ENCODE results near the gene JAK3. TPM values are rescaled to one million over a fixed set of nuclear protein-coding genes. Genes with fewer than 3 reads are reported as not detected.
A peak's percentile ranks its signal among the peaks of the same experiment; 100 is the strongest.

The JAK3 gene
- polyA plus RNA-seq, 2 donors: 1.5 to 2.5 TPM

- H3K27ac ChIP-seq (ENCODE audit: low read depth in 2 of 2, low read length in 1 of 2): no peak overlapping the region
- H3K27me3 ChIP-seq (ENCODE audit: control insufficient read depth in 1 of 2, insufficient read depth in 2 of 2, low read length in 2 of 2): no peaks in the 10 kb centered on the region
- peaks cover 3 to 5% of the 10 kb centered on the region in 2 donors for H3K9me3 ChIP-seq (ENCODE audit: control insufficient read depth in 2 of 2, insufficient read depth in 1 of 2, low read depth in 1 of 2, low read length in 1 of 2)
- peaks cover 0 to 3% of the 10 kb centered on the region in 2 donors for H3K36me3 ChIP-seq (ENCODE audit: control insufficient read depth in 2 of 2, insufficient read depth in 2 of 2, low read length in 1 of 2)
- WGBS, 2 donors: 26 to 40% methylated on average over 25 of the region's 25 CpGs
- H3K4me1 ChIP-seq (ENCODE audit: control insufficient read depth in 2 of 2, insufficient read depth in 2 of 2, low read length in 1 of 2): peaks cover 2 to 6% of the 10 kb centered on the region in 2 donors
- peak overlapping the region in 1 of 2 donors; percentile 36 for H3K4me3 ChIP-seq (ENCODE audit: low read depth in 1 of 2, low read length in 2 of 2)
Observed at GRCh38 chr19:17831419-17831888, 16.3 kb downstream of the JAK3 start.

DNA sequence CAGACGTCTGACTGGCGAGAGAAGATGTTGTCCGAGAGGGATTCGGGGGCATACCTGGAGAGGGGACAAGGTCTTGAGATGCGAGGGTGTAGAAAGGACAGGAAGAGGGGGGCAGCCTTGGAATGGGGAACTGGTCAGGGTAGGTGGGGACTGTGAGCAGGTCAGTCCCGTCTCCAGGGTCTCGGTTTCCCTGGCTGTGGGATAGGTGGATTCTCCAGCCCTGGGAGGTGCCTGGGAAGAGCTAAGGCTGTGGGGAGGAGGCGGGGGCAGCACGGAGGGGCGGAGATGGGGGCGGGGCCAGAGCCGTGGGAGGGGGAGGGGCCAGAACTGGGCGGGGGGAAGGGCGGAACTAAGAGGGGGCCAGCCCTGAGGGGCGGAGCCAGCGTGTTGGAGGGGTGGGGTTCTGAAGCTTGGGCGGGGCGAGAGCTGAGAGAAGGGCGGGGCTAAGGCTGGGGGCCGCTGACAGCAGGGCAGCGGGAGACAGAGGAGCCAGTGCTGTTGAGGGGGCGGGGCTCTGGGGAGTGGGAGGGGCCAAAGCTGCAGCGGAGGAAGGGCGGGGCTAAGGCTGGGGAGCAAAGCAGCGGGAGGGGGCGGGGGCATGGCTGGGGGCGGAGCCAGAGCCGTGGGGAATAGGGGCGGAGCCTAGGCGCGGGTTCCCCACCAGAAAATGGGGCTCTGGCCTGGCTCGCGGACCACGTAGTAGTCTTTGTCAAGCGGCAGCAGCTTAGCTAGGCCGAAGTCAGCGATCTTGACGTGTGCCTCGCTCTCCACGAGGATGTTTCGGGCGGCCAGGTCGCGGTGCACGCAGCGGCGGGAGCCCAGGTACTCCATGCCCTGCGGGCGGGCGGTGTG lies 17.0 kb downstream of the JAK3 start:
- Histone ChIP-seq H3K27ac (ENCODE audit: low read depth in 2 of 2, low read length in 1 of 2) (peak overlapping the region in 1 of 2 donors; percentile 11), H3K36me3 (ENCODE audit: control insufficient read depth in 2 of 2, insufficient read depth in 2 of 2, low read length in 1 of 2) (peaks cover 0 to 3% of the 10 kb centered on the region in 2 donors), H3K9me3 (ENCODE audit: control insufficient read depth in 2 of 2, insufficient read depth in 1 of 2, low read depth in 1 of 2, low read length in 1 of 2) (peaks cover 3 to 5% of the 10 kb centered on the region in 2 donors), H3K4me3 (ENCODE audit: low read depth in 1 of 2, low read length in 2 of 2) (peak overlapping the region in 1 of 2 donors; percentile 36), H3K27me3 (ENCODE audit: control insufficient read depth in 1 of 2, insufficient read depth in 2 of 2, low read length in 2 of 2) (no peaks in the 10 kb centered on the region), H3K4me1 (ENCODE audit: control insufficient read depth in 2 of 2, insufficient read depth in 2 of 2, low read length in 1 of 2) (peaks cover 2 to 6% of the 10 kb centered on the region in 2 donors)
- WGBS, 2 donors: 31 to 36% methylated on average over 41 to 50 of the region's 50 CpGs

DNA sequence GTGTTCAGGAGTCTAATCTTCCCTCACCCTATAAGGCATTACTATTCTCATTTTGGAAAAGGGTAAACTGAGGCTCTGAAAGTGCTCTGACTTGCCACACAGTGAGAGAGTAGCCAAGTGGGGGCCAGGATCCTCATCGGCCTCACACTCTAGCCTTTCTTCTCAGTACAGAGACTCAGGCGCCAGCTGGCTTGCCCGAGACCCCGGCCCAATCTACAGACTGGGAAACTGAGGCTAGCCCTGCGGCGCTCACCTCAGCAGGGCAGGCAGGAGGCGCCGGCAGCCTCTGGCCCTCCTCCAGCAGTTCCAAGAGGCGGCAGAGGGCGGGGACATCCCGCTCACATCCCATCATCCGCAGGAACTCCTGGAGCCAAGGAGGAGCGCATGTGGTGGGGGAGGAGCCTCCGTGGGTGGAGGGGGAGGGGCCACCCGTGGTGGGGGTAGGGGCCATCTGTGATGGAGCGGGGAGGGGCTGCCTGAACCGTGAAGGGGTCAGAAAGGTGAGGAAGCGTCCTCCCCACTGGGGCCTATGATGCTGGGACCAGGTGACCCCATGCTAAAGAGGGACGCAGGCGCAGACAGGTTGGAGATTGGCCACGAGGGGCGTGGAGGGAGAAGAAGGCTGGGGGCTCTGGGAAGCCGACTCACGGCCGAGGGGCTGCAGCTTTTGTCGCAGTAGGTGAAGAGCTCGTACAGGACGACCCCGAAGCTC lies 17.8 kb downstream of the JAK3 start:
- WGBS, 2 donors: 28 to 30% methylated on average over 29 of the region's 29 CpGs
- Histone ChIP-seq H3K9me3 (ENCODE audit: control insufficient read depth in 2 of 2, insufficient read depth in 1 of 2, low read depth in 1 of 2, low read length in 1 of 2) (peaks cover 3 to 5% of the 10 kb centered on the region in 2 donors), H3K36me3 (ENCODE audit: control insufficient read depth in 2 of 2, insufficient read depth in 2 of 2, low read length in 1 of 2) (peaks cover 0 to 3% of the 10 kb centered on the region in 2 donors), H3K27me3 (ENCODE audit: control insufficient read depth in 1 of 2, insufficient read depth in 2 of 2, low read length in 2 of 2) (no peaks in the 10 kb centered on the region), H3K27ac (ENCODE audit: low read depth in 2 of 2, low read length in 1 of 2) (peak overlapping the region in 1 of 2 donors; percentile 11), H3K4me3 (ENCODE audit: low read depth in 1 of 2, low read length in 2 of 2) (no peak overlapping the region), H3K4me1 (ENCODE audit: control insufficient read depth in 2 of 2, insufficient read depth in 2 of 2, low read length in 1 of 2) (peaks cover 2 to 6% of the 10 kb centered on the region in 2 donors)

DNA sequence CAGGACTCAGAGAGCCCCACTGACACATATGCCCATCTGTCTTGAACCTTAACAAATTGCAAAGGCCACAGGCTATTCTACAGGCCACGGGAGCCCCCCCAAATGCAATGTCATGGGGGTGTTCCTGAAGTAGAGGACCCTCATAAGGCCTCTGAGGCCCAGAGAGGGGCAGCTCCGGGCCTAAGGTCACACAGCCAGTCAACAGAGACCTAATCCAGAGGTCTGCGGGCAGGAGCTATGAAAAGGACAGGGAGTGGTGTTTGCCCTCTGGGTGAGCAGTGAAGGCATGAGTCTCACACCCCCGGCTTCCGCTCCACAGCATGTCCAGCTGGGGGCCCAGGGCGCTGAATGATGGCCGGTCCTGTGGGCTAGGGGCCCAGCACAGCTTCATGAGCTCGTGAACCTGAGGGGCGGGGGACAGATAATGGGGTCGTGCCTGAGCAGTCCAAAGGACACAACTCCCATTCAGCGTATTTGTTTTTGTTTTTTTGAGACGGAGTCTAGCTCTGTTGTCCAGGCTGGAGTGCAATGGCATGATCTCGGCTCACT lies 21.2 kb downstream of the JAK3 start:
- WGBS, 2 donors: 91 to 94% methylated on average over 13 of the region's 13 CpGs
- H3K27me3 ChIP-seq (ENCODE audit: control insufficient read depth in 1 of 2, insufficient read depth in 2 of 2, low read length in 2 of 2): no peaks in the 10 kb centered on the region

DNA sequence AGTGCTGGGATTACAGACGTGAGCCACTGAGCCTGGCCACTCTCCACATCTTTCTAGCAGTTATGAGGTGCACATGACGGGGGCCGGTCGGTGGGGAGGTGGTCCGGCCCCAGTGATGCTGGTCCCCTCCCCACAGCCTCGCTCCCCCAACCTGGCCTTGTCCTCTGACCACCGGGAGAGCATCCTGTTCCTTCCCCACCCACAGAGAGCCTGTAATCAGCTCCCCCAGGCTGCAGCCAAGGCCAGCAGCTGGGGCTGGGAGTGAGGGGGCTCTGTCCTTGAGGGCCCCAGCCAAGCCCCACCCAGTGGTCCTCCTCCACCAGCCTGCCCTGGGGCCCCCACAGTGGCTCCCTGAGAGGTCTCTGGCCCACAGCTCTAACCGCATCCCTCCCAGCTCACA lies 23.4 kb downstream of the JAK3 start:
- whole genome bisulfite sequencing, 2 donors: 58 to 74% methylated on average over 8 of the region's 8 CpGs
- no peaks in the 10 kb centered on the region for H3K9me3 ChIP-seq (ENCODE audit: control insufficient read depth in 2 of 2, insufficient read depth in 1 of 2, low read depth in 1 of 2, low read length in 1 of 2)
- H3K4me3 ChIP-seq (ENCODE audit: low read depth in 1 of 2, low read length in 2 of 2): no peak overlapping the region
- no peaks in the 10 kb centered on the region for H3K27me3 ChIP-seq (ENCODE audit: control insufficient read depth in 1 of 2, insufficient read depth in 2 of 2, low read length in 2 of 2)
- H3K36me3 ChIP-seq (ENCODE audit: control insufficient read depth in 2 of 2, insufficient read depth in 2 of 2, low read length in 1 of 2): no peaks in the 10 kb centered on the region
- no peak overlapping the region for H3K27ac ChIP-seq (ENCODE audit: low read depth in 2 of 2, low read length in 1 of 2)
- no peaks in the 10 kb centered on the region for H3K4me1 ChIP-seq (ENCODE audit: control insufficient read depth in 2 of 2, insufficient read depth in 2 of 2, low read length in 1 of 2)

More for the DNA sequence above, 21.2 kb downstream of the JAK3 start:
- peaks cover 2 to 5% of the 10 kb centered on the region in 2 donors for H3K4me1 ChIP-seq (ENCODE audit: control insufficient read depth in 2 of 2, insufficient read depth in 2 of 2, low read length in 1 of 2)
- H3K4me3 ChIP-seq (ENCODE audit: low read depth in 1 of 2, low read length in 2 of 2): no peak overlapping the region
- H3K27ac ChIP-seq (ENCODE audit: low read depth in 2 of 2, low read length in 1 of 2): no peak overlapping the region
- no peaks in the 10 kb centered on the region for H3K36me3 ChIP-seq (ENCODE audit: control insufficient read depth in 2 of 2, insufficient read depth in 2 of 2, low read length in 1 of 2)
- H3K9me3 ChIP-seq (ENCODE audit: control insufficient read depth in 2 of 2, insufficient read depth in 1 of 2, low read depth in 1 of 2, low read length in 1 of 2): peaks cover 3 to 5% of the 10 kb centered on the region in 2 donors

GRCh38 chr19:17821190-17821589 lies 26.6 kb downstream of the JAK3 start, which contains the start of gene INSL3:
INSL3 (minus strand) TSS chr19:17821519; CDS start chr19:17821506, 13 bp downstream.
- H3K27ac ChIP-seq (ENCODE audit: low read depth in 2 of 2, low read length in 1 of 2): no peak within 1 kb of the TSS
- H3K9me3 ChIP-seq (ENCODE audit: control insufficient read depth in 2 of 2, insufficient read depth in 1 of 2, low read depth in 1 of 2, low read length in 1 of 2): no peaks in the 10 kb centered on the region
- H3K27me3 ChIP-seq (ENCODE audit: control insufficient read depth in 1 of 2, insufficient read depth in 2 of 2, low read length in 2 of 2): no peaks in the 10 kb centered on the region
- H3K4me3 ChIP-seq (ENCODE audit: low read depth in 1 of 2, low read length in 2 of 2): no peak within 1 kb of the TSS
- no peaks in the 10 kb centered on the region for H3K36me3 ChIP-seq (ENCODE audit: control insufficient read depth in 2 of 2, insufficient read depth in 2 of 2, low read length in 1 of 2)
- H3K4me1 ChIP-seq (ENCODE audit: control insufficient read depth in 2 of 2, insufficient read depth in 2 of 2, low read length in 1 of 2): no peaks in the 10 kb centered on the region
- 70% methylated on average over 34 of the region's 34 CpGs for WGBS, 2 donors

DNA sequence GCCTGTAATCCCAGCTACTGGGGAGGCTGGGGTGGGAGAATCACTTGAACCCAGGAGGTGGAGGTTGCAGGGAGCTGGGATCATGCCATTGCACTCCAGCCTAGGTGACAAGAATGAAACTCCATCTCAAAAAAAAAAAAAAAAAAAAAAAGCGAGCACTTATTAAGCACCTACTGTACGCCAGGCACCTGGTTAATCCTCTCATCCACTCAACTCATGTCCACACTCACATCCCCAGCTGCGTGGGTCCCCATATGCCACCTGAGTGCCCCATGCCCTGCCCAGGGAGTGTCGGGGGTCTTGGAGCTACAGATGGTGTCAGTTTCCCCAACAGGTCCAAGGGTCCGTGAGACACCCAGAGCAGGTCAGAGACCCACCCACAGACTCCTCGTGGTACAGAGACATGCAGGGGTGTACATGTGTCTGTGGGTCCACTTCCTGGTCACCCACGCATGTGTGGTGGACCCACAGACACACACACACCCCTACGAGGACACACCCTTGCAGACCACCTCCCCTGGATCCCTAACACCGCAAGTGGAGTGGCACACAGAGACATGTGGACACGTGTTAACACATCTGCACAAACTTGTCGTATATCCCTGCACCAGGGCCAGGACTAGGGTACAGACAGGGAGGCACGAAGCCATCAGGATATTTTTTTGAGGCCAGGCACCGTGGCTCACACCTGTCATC lies 30.0 kb downstream of the JAK3 start:
- Histone ChIP-seq H3K36me3 (ENCODE audit: control insufficient read depth in 2 of 2, insufficient read depth in 2 of 2, low read length in 1 of 2) (no peaks in the 10 kb centered on the region), H3K27me3 (ENCODE audit: control insufficient read depth in 1 of 2, insufficient read depth in 2 of 2, low read length in 2 of 2) (peaks cover 0 to 3% of the 10 kb centered on the region in 2 donors), H3K9me3 (ENCODE audit: control insufficient read depth in 2 of 2, insufficient read depth in 1 of 2, low read depth in 1 of 2, low read length in 1 of 2) (no peaks in the 10 kb centered on the region), H3K4me1 (ENCODE audit: control insufficient read depth in 2 of 2, insufficient read depth in 2 of 2, low read length in 1 of 2) (no peaks in the 10 kb centered on the region), H3K27ac (ENCODE audit: low read depth in 2 of 2, low read length in 1 of 2) (no peak overlapping the region), H3K4me3 (ENCODE audit: low read depth in 1 of 2, low read length in 2 of 2) (no peak overlapping the region)
- 62 to 67% methylated on average over 12 of the region's 13 CpGs for WGBS, 2 donors

DNA sequence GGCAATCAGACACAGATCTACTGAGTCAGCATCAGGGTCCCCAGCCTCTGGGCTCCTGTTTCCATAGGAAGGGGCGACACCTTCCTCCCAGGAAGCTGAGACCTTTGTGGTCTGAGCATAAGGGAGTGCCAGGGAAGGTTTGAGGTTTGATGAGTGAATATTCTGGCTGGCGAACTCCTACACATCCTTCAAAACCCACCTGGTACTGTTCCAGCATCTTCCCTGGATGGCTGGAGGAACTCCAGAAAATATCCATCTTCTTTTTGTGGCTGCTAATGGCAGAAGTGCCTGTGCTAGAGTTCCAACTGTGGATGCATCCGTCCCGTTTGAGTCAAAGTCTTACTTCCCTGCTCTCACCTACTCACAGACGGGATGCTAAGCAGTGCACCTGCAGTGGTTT lies 35.7 kb downstream of the JAK3 start:
- peaks cover 0 to 2% of the 10 kb centered on the region in 2 donors for H3K4me1 ChIP-seq (ENCODE audit: control insufficient read depth in 2 of 2, insufficient read depth in 2 of 2, low read length in 1 of 2)
- peaks cover 0 to 5% of the 10 kb centered on the region in 2 donors for H3K9me3 ChIP-seq (ENCODE audit: control insufficient read depth in 2 of 2, insufficient read depth in 1 of 2, low read depth in 1 of 2, low read length in 1 of 2)
- 71 to 72% methylated on average over 5 of the region's 5 CpGs for WGBS, 2 donors
- H3K4me3 ChIP-seq (ENCODE audit: low read depth in 1 of 2, low read length in 2 of 2): no peak overlapping the region
- peaks cover 0 to 3% of the 10 kb centered on the region in 2 donors for H3K36me3 ChIP-seq (ENCODE audit: control insufficient read depth in 2 of 2, insufficient read depth in 2 of 2, low read length in 1 of 2)
- H3K27me3 ChIP-seq (ENCODE audit: control insufficient read depth in 1 of 2, insufficient read depth in 2 of 2, low read length in 2 of 2): peaks cover 0 to 3% of the 10 kb centered on the region in 2 donors
- H3K27ac ChIP-seq (ENCODE audit: low read depth in 2 of 2, low read length in 1 of 2): no peak overlapping the region

DNA sequence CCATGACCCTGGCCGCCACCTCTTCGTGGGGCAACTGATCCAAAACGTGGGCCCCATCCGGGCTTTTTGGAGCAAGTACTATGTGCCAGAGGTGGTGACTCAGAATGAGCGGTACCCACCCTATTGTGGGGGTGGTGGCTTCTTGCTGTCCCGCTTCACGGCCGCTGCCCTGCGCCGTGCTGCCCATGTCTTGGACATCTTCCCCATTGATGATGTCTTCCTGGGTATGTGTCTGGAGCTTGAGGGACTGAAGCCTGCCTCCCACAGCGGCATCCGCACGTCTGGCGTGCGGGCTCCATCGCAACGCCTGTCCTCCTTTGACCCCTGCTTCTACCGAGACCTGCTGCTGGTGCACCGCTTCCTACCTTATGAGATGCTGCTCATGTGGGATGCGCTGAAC lies 36.1 kb downstream of the JAK3 start:
- peaks cover 0 to 3% of the 10 kb centered on the region in 2 donors for H3K36me3 ChIP-seq (ENCODE audit: control insufficient read depth in 2 of 2, insufficient read depth in 2 of 2, low read length in 1 of 2)
- H3K4me3 ChIP-seq (ENCODE audit: low read depth in 1 of 2, low read length in 2 of 2): no peak overlapping the region
- no peak overlapping the region for H3K27ac ChIP-seq (ENCODE audit: low read depth in 2 of 2, low read length in 1 of 2)
- H3K9me3 ChIP-seq (ENCODE audit: control insufficient read depth in 2 of 2, insufficient read depth in 1 of 2, low read depth in 1 of 2, low read length in 1 of 2): peaks cover 0 to 5% of the 10 kb centered on the region in 2 donors
- H3K4me1 ChIP-seq (ENCODE audit: control insufficient read depth in 2 of 2, insufficient read depth in 2 of 2, low read length in 1 of 2): peaks cover 0 to 2% of the 10 kb centered on the region in 2 donors
- peaks cover 0 to 3% of the 10 kb centered on the region in 2 donors for H3K27me3 ChIP-seq (ENCODE audit: control insufficient read depth in 1 of 2, insufficient read depth in 2 of 2, low read length in 2 of 2)
- WGBS, 2 donors: 85% methylated on average over 20 of the region's 20 CpGs
